ENCODE data around the gene LRRN2. TPM values are rescaled to one million over a fixed set of nuclear protein-coding genes. Genes with fewer than 3 reads are reported as not detected.

LRRN2 gene
- total RNA-seq, 1 donor from 2014 or later = 4.9 TPM

GRCh38 chr1:204584699-204585372 is 100.7 kb downstream of the LRRN2 start:
- Histone ChIP-seq H3K36me3 (ENCODE audit: insufficient read depth, low read length) (no peaks in the 10 kb centered on the region), H3K9ac (ENCODE audit: low read length) (no peak overlapping the region), H3K4me2 (ENCODE audit: low read length) (no peak overlapping the region), H3K9me3 (ENCODE audit: insufficient read depth, low read depth, low read length) (no peaks in the 10 kb centered on the region), H3K4me1 (ENCODE audit: insufficient read depth, low read length) (no peaks in the 10 kb centered on the region), H3K4me3 (ENCODE audit: insufficient read depth, low read depth, low read length) (no peak overlapping the region), H2AFZ (ENCODE audit: low read depth, low read length) (no peak overlapping the region), H3K27me3 (ENCODE audit: insufficient read depth, low read length) (no peaks in the 10 kb centered on the region), H3K79me2 (ENCODE audit: insufficient read depth, low read length) (no peaks in the 10 kb centered on the region), H3K27ac (ENCODE audit: low read depth, low read length) (no peak overlapping the region), H4K20me1 (ENCODE audit: insufficient read depth, low read length) (no peaks in the 10 kb centered on the region)
- no peak for FAIRE-seq
- Mint-ChIP-seq H3K27ac (ENCODE audit: unreplicated experiment) (no peak overlapping the region), H3K4me1 (ENCODE audit: low read depth, unreplicated experiment) (peaks cover 6% of the 10 kb centered on the region), H3K36me3 (ENCODE audit: low read depth, unreplicated experiment) (peaks cover 5% of the 10 kb centered on the region), H3K27me3 (ENCODE audit: low read depth, unreplicated experiment) (peaks cover 19% of the 10 kb centered on the region), H3K9me3 (ENCODE audit: unreplicated experiment) (no peaks in the 10 kb centered on the region), H3K4me3 (ENCODE audit: unreplicated experiment) (no peak overlapping the region)
- no peak for DNase-seq (ENCODE audit: low read depth)
- TF ChIP-seq EZH2 (IDR thresholded peaks at IDR 0.05; ENCODE audit: insufficient read depth, low read length) = no peak
- TF ChIP-seq CTCF (IDR thresholded peaks at IDR 0.05; ENCODE audit: insufficient read depth, low read depth, low read length) = no peak

GRCh38 chr1:204583909-204584632 is 101.5 kb downstream of the LRRN2 start:
- DNase-seq (ENCODE audit: low read depth) = no peak
- H3K27me3 ChIP-seq (ENCODE audit: insufficient read depth, low read length) = no peaks in the 10 kb centered on the region
- H3K9ac ChIP-seq (ENCODE audit: low read length) = no peak overlapping the region
- peaks cover 20% of the 10 kb centered on the region for H3K27me3 Mint-ChIP-seq (ENCODE audit: low read depth, unreplicated experiment)
- no peak overlapping the region for H3K4me2 ChIP-seq (ENCODE audit: low read length)
- H3K9me3 Mint-ChIP-seq (ENCODE audit: unreplicated experiment) = no peaks in the 10 kb centered on the region
- peaks cover under 1% of the 10 kb centered on the region for H3K4me1 Mint-ChIP-seq (ENCODE audit: low read depth, unreplicated experiment)
- no peaks in the 10 kb centered on the region for H4K20me1 ChIP-seq (ENCODE audit: insufficient read depth, low read length)
- H3K36me3 ChIP-seq (ENCODE audit: insufficient read depth, low read length) = no peaks in the 10 kb centered on the region
- no peaks in the 10 kb centered on the region for H3K79me2 ChIP-seq (ENCODE audit: insufficient read depth, low read length)
- H3K4me3 ChIP-seq (ENCODE audit: insufficient read depth, low read depth, low read length) = no peak overlapping the region
- no peaks in the 10 kb centered on the region for H3K4me1 ChIP-seq (ENCODE audit: insufficient read depth, low read length)
- H3K27ac ChIP-seq (ENCODE audit: low read depth, low read length) = no peak overlapping the region
- H3K27ac Mint-ChIP-seq (ENCODE audit: unreplicated experiment) = no peak overlapping the region
- peaks cover 5% of the 10 kb centered on the region for H3K36me3 Mint-ChIP-seq (ENCODE audit: low read depth, unreplicated experiment)
- no peaks in the 10 kb centered on the region for H3K9me3 ChIP-seq (ENCODE audit: insufficient read depth, low read depth, low read length)
- no peak overlapping the region for H3K4me3 Mint-ChIP-seq (ENCODE audit: unreplicated experiment)
- H2AFZ ChIP-seq (ENCODE audit: low read depth, low read length) = no peak overlapping the region
- TF ChIP-seq CTCF (IDR thresholded peaks at IDR 0.05; ENCODE audit: insufficient read depth, low read depth, low read length) (no peak), EZH2 (IDR thresholded peaks at IDR 0.05; ENCODE audit: insufficient read depth, low read length) (no peak)
- no peak for FAIRE-seq

DNA sequence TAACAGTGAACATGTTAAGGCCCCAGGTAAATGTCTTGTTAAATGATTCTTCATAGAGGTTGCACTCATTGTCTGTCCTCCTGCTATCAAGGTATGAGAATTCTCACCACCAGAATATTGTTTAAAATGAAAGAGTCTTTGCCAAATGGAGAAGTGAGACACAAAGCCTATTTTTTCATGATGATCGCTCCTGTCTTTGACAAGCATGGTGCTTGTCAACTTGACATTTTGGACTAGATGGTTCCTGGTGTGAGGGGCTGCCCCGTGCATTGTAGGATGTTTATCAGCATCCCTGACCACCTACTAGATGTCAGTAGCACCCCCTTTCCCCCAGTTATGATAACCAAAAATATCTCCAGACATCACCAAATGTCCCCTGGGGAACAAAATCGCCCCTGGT is 103.8 kb downstream of the LRRN2 start:
- H3K36me3 ChIP-seq (ENCODE audit: insufficient read depth, low read length) = no peaks in the 10 kb centered on the region
- peaks cover 5% of the 10 kb centered on the region for H3K36me3 Mint-ChIP-seq (ENCODE audit: low read depth, unreplicated experiment)
- peaks cover 4% of the 10 kb centered on the region for H3K4me1 Mint-ChIP-seq (ENCODE audit: low read depth, unreplicated experiment)
- no peaks in the 10 kb centered on the region for H3K4me1 ChIP-seq (ENCODE audit: insufficient read depth, low read length)
- DNase-seq (ENCODE audit: low read depth) (no peak), FAIRE-seq (no peak)
- no peak overlapping the region for H3K4me2 ChIP-seq (ENCODE audit: low read length)
- no peak for TF ChIP-seq EZH2 (IDR thresholded peaks at IDR 0.05; ENCODE audit: insufficient read depth, low read length)
- TF ChIP-seq CTCF (IDR thresholded peaks at IDR 0.05; ENCODE audit: insufficient read depth, low read depth, low read length) = no peak
- H3K27ac ChIP-seq (ENCODE audit: low read depth, low read length) = no peak overlapping the region
- no peak overlapping the region for H3K4me3 ChIP-seq (ENCODE audit: insufficient read depth, low read depth, low read length)
- H3K9me3 ChIP-seq (ENCODE audit: insufficient read depth, low read depth, low read length) = no peaks in the 10 kb centered on the region
- H4K20me1 ChIP-seq (ENCODE audit: insufficient read depth, low read length) = no peaks in the 10 kb centered on the region
- H3K79me2 ChIP-seq (ENCODE audit: insufficient read depth, low read length) = no peaks in the 10 kb centered on the region
- H3K27ac Mint-ChIP-seq (ENCODE audit: unreplicated experiment) = no peak overlapping the region
- H3K9me3 Mint-ChIP-seq (ENCODE audit: unreplicated experiment) = no peaks in the 10 kb centered on the region
- H3K4me3 Mint-ChIP-seq (ENCODE audit: unreplicated experiment) = no peak overlapping the region
- H3K9ac ChIP-seq (ENCODE audit: low read length) = no peak overlapping the region
- no peak overlapping the region for H2AFZ ChIP-seq (ENCODE audit: low read depth, low read length)
- H3K27me3 Mint-ChIP-seq (ENCODE audit: low read depth, unreplicated experiment) = peaks cover 26% of the 10 kb centered on the region
- no peaks in the 10 kb centered on the region for H3K27me3 ChIP-seq (ENCODE audit: insufficient read depth, low read length)

Data from astrocyte (in vitro differentiated cells and primary cell).